Measurements from ENCODE around the gene TNFRSF1B. TPM values are rescaled to one million over a fixed set of nuclear protein-coding genes. Genes with fewer than 3 reads are reported as not detected.

The TNFRSF1B gene
- total RNA-seq, 1 experiment from 2014 or later, result not detected

- Histone ChIP-seq H3K4me1 (ENCODE audit: insufficient read depth, low read length, poor library complexity, severe bottlenecking) (no peaks in the 10 kb centered on the region), H3K4me3 (ENCODE audit: low read depth, low read length, poor library complexity, severe bottlenecking) (no peak overlapping the region), H3K27me3 (replicated peaks; ENCODE audit: insufficient read depth, low read depth, low read length, poor library complexity) (no peaks in the 10 kb centered on the region), H3K27ac (ENCODE audit: low read depth, low read length, poor library complexity, severe bottlenecking) (no peak overlapping the region), H3K36me3 (ENCODE audit: insufficient read depth, low read length, poor library complexity, severe bottlenecking) (no peaks in the 10 kb centered on the region), H3K9me3 (ENCODE audit: low read depth, low read length, poor library complexity, severe bottlenecking) (no peaks in the 10 kb centered on the region)
- TF ChIP-seq CTCF (conservative IDR thresholded peaks at IDR 0.05; ENCODE audit: low read depth, low read length) (peak; percentile 87), EZH2 (IDR thresholded peaks at IDR 0.05; ENCODE audit: borderline replicate concordance, low read depth, low read length, poor library complexity, severe bottlenecking) (no peak)
- ChIA-PET CTCF (interaction anchor here (0.5 to 1.5 kb wide), 18 partner anchors 18 to 541 kb away, joined by 3 to 16 read pairs (median 4); no protein-coding TSS in a partner anchor), POLR2A (ENCODE audit: low non-redundant PET) (no interaction called here)
- BruUV-seq (replicated peaks), result no TSS peak
- intact Hi-C loops (cut with micrococcal nuclease; ENCODE audit: unreplicated experiment), result loop anchor here (1.0 to 10.0 kb wide), 2 partner anchors 83 to 500 kb away; no protein-coding TSS in a partner anchor
- peak; percentile 72 for DNase-seq (ENCODE audit: low spot score)
Observed at GRCh38 chr1:12124693-12125421, 41.9 kb upstream of the TNFRSF1B start.

DNA sequence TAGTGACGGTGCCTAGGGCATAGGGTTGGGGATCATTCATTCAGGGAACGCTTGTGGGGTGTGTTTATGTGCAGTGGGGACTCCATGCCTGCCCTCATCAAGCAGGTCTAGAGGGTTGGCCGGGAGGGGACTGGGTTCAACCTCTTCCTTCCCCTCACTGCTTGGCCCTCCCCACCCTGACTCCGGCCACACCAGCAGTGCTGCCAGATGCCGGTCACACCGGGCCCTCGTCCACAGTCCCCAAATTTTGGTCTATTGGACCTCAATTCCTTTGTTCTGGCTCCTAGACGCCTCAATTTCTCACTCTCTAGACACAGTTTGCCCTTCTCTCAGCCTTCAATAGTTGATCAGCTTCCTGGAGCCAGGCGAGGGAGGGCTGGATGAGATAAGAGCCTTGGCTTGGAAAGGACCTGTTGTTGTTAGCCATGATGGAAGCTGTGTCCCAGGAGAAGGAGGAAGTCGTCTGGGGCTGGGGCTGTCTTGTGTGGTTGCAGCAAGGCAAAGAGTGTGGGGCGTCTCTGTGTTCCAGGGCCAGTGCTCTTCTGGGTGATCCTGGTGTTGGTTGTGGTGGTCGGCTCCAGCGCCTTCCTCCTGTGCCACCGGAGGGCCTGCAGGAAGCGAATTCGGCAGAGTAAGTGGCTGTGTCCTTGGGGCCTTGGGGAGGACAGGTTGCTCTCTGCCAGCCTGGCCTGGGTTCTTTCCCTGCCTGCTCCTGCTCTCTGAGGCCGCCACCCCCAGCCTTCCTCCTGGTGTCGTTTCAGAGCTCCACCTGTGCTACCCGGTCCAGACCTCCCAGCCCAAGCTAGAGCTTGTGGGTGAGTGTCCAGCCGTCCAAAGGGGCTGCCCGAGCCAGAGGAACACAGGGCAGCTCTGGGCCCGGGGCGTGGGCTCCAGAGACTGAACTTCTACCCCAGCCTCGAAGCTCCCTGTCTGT is 41.1 kb upstream of the TNFRSF1B start:
- H3K4me3 ChIP-seq (ENCODE audit: low read depth, low read length, poor library complexity, severe bottlenecking), result no peak overlapping the region
- TF ChIP-seq CTCF (conservative IDR thresholded peaks at IDR 0.05; ENCODE audit: low read depth, low read length), result no peak
- TF ChIP-seq EZH2 (IDR thresholded peaks at IDR 0.05; ENCODE audit: borderline replicate concordance, low read depth, low read length, poor library complexity, severe bottlenecking), result no peak
- BruUV-seq (replicated peaks), result no TSS peak
- no peaks in the 10 kb centered on the region for H3K9me3 ChIP-seq (ENCODE audit: low read depth, low read length, poor library complexity, severe bottlenecking)
- DNase-seq (ENCODE audit: low spot score), result no peak
- H3K27me3 ChIP-seq (replicated peaks; ENCODE audit: insufficient read depth, low read depth, low read length, poor library complexity), result no peaks in the 10 kb centered on the region
- no peaks in the 10 kb centered on the region for H3K4me1 ChIP-seq (ENCODE audit: insufficient read depth, low read length, poor library complexity, severe bottlenecking)
- POLR2A ChIA-PET (ENCODE audit: low non-redundant PET), result no interaction called here
- H3K36me3 ChIP-seq (ENCODE audit: insufficient read depth, low read length, poor library complexity, severe bottlenecking), result no peaks in the 10 kb centered on the region
- intact Hi-C loops (cut with micrococcal nuclease; ENCODE audit: unreplicated experiment), result loop anchor here (10.0 kb wide), 1 partner anchor 499 kb away; no protein-coding TSS in a partner anchor
- no peak overlapping the region for H3K27ac ChIP-seq (ENCODE audit: low read depth, low read length, poor library complexity, severe bottlenecking)
- CTCF ChIA-PET, result interaction anchor here (0.6 to 1.3 kb wide), 5 partner anchors 71 to 540 kb away, joined by 3 to 16 read pairs (median 3); no protein-coding TSS in a partner anchor

GRCh38 chr1:12126781-12127180 is 40.0 kb upstream of the TNFRSF1B start:
- Histone ChIP-seq H3K9me3 (ENCODE audit: low read depth, low read length, poor library complexity, severe bottlenecking) (no peaks in the 10 kb centered on the region), H3K4me3 (ENCODE audit: low read depth, low read length, poor library complexity, severe bottlenecking) (no peak overlapping the region), H3K27me3 (replicated peaks; ENCODE audit: insufficient read depth, low read depth, low read length, poor library complexity) (no peaks in the 10 kb centered on the region), H3K36me3 (ENCODE audit: insufficient read depth, low read length, poor library complexity, severe bottlenecking) (no peaks in the 10 kb centered on the region), H3K27ac (ENCODE audit: low read depth, low read length, poor library complexity, severe bottlenecking) (no peak overlapping the region), H3K4me1 (ENCODE audit: insufficient read depth, low read length, poor library complexity, severe bottlenecking) (no peaks in the 10 kb centered on the region)
- POLR2A ChIA-PET (ENCODE audit: low non-redundant PET), result no interaction called here
- intact Hi-C loops (cut with micrococcal nuclease; ENCODE audit: unreplicated experiment), result loop anchor here (10.0 kb wide), 1 partner anchor 498 kb away; no protein-coding TSS in a partner anchor
- no peak for DNase-seq (ENCODE audit: low spot score)
- CTCF ChIA-PET, result no interaction called here
- BruUV-seq (replicated peaks), result no TSS peak
- TF ChIP-seq EZH2 (IDR thresholded peaks at IDR 0.05; ENCODE audit: borderline replicate concordance, low read depth, low read length, poor library complexity, severe bottlenecking) (no peak), CTCF (conservative IDR thresholded peaks at IDR 0.05; ENCODE audit: low read depth, low read length) (no peak)
